Progenitor cell of endocrine pancreas (in vitro differentiated cells): Measurements from ENCODE around the gene ZNF117. TPM values are rescaled to one million over a fixed set of nuclear protein-coding genes. Genes with fewer than 3 reads are reported as not detected.

Experiments used
- DNase-seq: peaks from one replicate; pipeline ENCODE4 v3.0.0; 2021; ENCODE audit warnings: low spot score; ENCODE audit not compliant: unreplicated experiment
- H3K27ac Mint-ChIP-seq: 2 replicates; pipeline ENCODE4 v1.8.0; 2021; ENCODE audit warnings: mild to moderate bottlenecking, moderate library complexity, mixed read lengths
- H3K27me3 Mint-ChIP-seq: 2 replicates; pipeline ENCODE4 v1.8.0; 2021; ENCODE audit warnings: mixed read lengths
- H3K36me3 Mint-ChIP-seq: 2 replicates; pipeline ENCODE4 v1.8.0; 2022; ENCODE audit warnings: mixed read lengths; ENCODE audit not compliant: insufficient read depth
- H3K4me1 Mint-ChIP-seq: 2 replicates; pipeline ENCODE4 v1.8.0; 2021; ENCODE audit warnings: low read depth, mixed read lengths
- H3K4me3 Mint-ChIP-seq: 2 replicates; pipeline ENCODE4 v1.8.0; 2021; ENCODE audit warnings: low read depth, mild to moderate bottlenecking, moderate library complexity, mixed read lengths
- H3K9me3 Mint-ChIP-seq: 2 replicates; pipeline ENCODE4 v1.8.0; 2021; ENCODE audit warnings: low read depth, mixed read lengths
- total RNA-seq: library from RNA; stranded (reverse); gene quantifications from 2 replicates; pipeline ENCODE4 v1.2.1, GENCODE V29; 2021
- TF ChIP-seq, protein P1 (sequence below): fragments of 200-600 bp; sonication (generic); IDR thresholded peaks from one replicate; pipeline ENCODE4 v1.5.0; 2021; ENCODE audit warnings: antibody characterized with exemption, mild to moderate bottlenecking; ENCODE audit not compliant: unreplicated experiment

ZNF117 gene
- total RNA-seq, 1 donor from 2014 or later = 63.3 TPM

DNA sequence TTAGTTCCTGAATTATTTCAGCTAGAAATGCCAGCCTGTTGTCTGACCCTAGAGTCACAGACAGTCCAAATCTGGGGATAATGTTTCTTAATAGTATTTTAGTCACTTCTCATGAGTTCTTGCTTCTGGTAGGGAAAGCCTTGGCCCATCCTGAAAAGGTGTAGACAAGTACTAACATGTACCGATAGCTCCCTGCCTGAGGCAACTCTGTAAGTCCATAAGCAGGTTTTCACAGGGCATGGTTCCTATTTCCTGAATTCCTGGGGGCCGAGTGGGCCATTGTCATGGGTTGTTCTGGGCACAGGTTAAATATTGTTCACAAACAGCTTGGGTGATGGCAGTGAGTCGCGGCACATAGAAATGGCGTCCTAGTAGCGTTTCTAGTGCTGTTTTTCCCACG lies 3.1 kb upstream of the ZNF117 start:
- TF ChIP-seq, protein P1, sequence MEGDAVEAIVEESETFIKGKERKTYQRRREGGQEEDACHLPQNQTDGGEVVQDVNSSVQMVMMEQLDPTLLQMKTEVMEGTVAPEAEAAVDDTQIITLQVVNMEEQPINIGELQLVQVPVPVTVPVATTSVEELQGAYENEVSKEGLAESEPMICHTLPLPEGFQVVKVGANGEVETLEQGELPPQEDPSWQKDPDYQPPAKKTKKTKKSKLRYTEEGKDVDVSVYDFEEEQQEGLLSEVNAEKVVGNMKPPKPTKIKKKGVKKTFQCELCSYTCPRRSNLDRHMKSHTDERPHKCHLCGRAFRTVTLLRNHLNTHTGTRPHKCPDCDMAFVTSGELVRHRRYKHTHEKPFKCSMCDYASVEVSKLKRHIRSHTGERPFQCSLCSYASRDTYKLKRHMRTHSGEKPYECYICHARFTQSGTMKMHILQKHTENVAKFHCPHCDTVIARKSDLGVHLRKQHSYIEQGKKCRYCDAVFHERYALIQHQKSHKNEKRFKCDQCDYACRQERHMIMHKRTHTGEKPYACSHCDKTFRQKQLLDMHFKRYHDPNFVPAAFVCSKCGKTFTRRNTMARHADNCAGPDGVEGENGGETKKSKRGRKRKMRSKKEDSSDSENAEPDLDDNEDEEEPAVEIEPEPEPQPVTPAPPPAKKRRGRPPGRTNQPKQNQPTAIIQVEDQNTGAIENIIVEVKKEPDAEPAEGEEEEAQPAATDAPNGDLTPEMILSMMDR = no peak

DNA sequence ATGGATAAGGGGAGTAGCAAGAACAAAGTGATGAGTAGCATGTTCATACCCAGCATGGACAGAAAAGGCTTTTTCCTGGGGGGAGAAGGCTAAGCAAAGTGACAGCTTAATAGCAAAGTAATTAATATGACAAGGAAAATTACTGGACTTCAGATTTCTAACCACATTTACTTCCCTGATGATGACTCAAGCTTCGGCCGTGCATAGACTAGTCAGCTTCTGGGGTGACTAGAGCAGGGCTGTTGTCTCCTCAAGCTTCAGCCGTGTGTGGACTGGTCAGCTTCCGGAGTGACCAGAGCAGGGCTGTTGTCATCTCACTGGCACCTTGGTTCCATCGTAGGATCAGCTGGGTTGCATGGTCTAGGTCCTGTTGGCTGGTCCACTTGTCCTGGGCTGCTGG lies 2.1 kb upstream of the ZNF117 start:
- H3K27me3 Mint-ChIP-seq = no peaks in the 10 kb centered on the region
- no peak overlapping the region for H3K4me3 Mint-ChIP-seq
- H3K4me1 Mint-ChIP-seq = no peaks in the 10 kb centered on the region
- peaks cover 89% of the 10 kb centered on the region for H3K36me3 Mint-ChIP-seq
- peaks cover 72% of the 10 kb centered on the region for H3K9me3 Mint-ChIP-seq
- no peak overlapping the region for H3K27ac Mint-ChIP-seq
- DNase-seq = no peak
- TF ChIP-seq, protein P1 = no peak

More for the DNA sequence above, 3.1 kb upstream of the ZNF117 start:
- no peaks in the 10 kb centered on the region for H3K4me1 Mint-ChIP-seq
- H3K4me3 Mint-ChIP-seq = no peak overlapping the region
- peaks cover 89% of the 10 kb centered on the region for H3K36me3 Mint-ChIP-seq
- no peak for DNase-seq
- H3K27ac Mint-ChIP-seq = no peak overlapping the region
- H3K27me3 Mint-ChIP-seq = no peaks in the 10 kb centered on the region
- peaks cover 72% of the 10 kb centered on the region for H3K9me3 Mint-ChIP-seq

DNA sequence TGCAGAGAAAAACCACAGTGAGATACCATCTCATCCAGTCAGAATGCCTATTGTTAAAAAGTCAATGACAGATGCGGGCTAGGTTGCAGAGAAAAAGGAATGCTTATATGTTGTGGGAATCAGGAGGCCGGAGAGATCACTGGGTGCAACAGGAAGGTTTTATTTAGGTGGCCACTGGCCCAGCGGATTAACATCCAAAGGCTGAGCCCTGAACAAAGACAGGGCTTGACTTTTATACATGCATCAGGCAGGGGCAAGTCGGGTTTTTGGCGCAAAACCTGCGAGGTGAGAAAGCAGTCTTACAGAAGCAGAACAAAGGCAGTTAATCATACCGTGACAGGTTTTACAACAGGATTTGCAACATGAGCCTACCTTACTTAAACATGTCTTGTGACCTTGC lies 620 bp downstream of the ZNF117 start:
- Mint-ChIP-seq H3K4me1 (no peaks in the 10 kb centered on the region), H3K36me3 (peaks cover 91% of the 10 kb centered on the region), H3K27ac (no peak overlapping the region), H3K9me3 (peaks cover 80% of the 10 kb centered on the region), H3K27me3 (no peaks in the 10 kb centered on the region), H3K4me3 (no peak overlapping the region)
- TF ChIP-seq, protein P1 = no peak
- no peak for DNase-seq

DNA sequence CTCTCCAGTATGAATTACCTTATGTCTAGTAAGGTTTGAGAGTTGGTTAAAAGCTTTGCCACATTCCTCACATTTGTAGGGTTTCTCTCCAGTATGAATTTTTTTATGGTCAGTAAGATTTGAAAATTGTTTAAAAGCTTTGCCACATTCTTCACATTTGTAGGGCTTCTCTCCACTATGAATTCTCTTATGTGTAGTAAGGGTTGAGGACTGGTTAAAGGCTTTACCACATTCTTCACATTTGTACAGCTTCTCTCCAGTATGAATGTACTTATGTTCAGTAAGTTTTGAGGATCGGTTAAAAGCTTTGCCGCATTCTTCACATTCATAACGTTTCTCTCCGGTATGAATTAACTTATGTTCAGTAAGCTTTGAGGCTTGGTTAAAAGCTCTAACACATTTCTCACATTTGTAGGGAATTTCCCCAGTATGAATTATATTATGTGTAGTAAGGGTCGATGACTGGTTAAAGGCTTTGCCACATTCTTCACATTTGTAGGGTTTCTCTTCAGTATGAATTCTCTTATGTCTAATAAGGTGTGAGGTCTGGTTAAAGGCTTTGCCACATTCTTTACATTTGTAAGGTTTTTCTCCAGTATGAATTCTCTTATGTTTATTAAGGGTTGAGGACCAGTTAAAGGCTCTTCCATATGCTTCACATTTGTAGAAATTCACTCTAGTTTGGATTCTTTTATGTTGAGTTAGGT lies 12.2 kb downstream of the ZNF117 start:
- peak overlapping the region; percentile 68 for H3K27ac Mint-ChIP-seq
- TF ChIP-seq, protein P1 = no peak
- H3K9me3 Mint-ChIP-seq = peaks cover 64% of the 10 kb centered on the region
- no peaks in the 10 kb centered on the region for H3K4me1 Mint-ChIP-seq
- no peak overlapping the region for H3K4me3 Mint-ChIP-seq
- peaks cover 83% of the 10 kb centered on the region for H3K36me3 Mint-ChIP-seq
- H3K27me3 Mint-ChIP-seq = no peaks in the 10 kb centered on the region
- DNase-seq = no peak

DNA sequence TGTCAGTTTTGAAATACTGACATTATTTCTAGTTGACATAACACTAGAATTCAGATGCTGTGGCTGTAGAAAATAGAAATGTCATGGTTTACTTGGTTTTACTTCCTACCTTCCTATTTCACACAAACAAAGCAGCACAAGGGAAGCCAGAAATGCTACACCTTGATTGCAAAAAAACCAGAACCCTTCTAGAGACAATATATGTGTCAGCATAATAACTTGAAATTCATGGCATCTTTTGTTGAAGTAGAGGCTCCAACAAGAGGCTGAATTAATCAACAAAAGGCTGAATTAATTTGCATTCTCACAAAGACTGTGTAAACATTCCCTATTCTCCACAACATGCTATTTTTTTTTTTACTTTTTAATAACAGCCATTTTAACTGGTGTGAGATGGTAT lies 25.2 kb downstream of the ZNF117 start:
- Mint-ChIP-seq H3K4me1 (no peaks in the 10 kb centered on the region), H3K36me3 (peaks cover 10% of the 10 kb centered on the region), H3K27ac (no peak overlapping the region), H3K4me3 (no peak overlapping the region), H3K27me3 (no peaks in the 10 kb centered on the region), H3K9me3 (peaks cover 45% of the 10 kb centered on the region)
- TF ChIP-seq, protein P1 = no peak
- no peak for DNase-seq
